ENCODE data around the gene RNF224.

DNA sequence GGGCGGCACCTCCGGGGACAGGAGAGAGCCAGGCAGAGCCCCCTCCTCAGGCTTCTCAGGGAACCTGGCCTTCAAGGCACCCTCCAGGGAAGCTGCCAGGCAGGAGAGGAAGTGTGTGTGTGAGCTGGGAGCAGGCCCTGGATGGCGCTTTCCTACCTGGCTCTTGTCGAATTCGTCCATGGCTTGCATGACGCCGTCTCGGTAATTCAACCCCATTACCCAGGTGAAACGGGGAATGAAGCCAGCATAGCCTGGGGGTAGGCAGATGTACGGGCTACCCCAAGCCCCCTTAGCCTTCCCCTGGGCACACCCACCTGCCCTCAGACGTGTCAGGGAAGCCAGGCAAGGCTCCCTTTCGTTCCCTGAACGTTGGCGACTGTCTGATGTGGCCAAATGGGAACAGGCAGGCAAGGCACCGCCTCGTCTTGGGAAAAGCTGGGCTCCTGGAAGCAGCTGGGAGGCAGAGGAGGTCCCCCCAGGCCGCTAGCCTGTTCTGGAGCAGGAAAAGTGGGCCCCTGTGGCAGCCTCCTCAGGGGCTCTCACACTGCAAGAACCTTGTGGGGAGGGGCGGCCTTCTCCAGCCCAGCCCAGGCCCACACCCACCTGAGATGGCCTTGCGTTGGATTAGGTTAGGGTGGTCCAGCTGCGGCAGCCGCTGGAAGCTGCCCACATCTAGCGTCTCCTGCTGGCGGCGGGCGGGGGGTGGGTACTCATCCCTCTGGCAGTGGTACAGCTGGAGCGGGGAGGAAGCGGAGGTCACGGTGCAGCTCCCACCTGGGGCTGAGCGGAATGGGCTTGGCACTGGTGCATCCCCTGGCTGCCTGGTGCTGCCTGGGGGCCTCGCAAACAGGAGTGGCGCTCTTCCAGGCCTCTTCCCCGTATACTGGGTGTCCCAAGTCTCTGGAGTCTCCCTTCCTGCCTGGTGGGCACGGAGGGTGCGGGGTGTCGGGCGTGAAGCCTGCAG is 17.5 kb downstream of the RNF224 start:
- TF ChIP-seq EZH2 (IDR thresholded peaks at IDR 0.05): no peak
- TF ChIP-seq POLR2AphosphoS5 (IDR thresholded peaks at IDR 0.05; ENCODE audit: borderline replicate concordance, low read depth, low read length): no peak
- no peak for TF ChIP-seq FOXP2 (optimal IDR thresholded peaks at IDR 0.05; ENCODE audit: control extremely low read depth, extremely low read length, insufficient read depth)

All from SK-N-MC (cell line).